ENCODE results near the gene CHST11. TPM values are rescaled to one million over a fixed set of nuclear protein-coding genes. Genes with fewer than 3 reads are reported as not detected.

CHST11 gene
- polyA plus RNA-seq, 1 donor (not counting 4 experiments of a cell fraction or from before 2014, with no cell fraction given), result 11.9 TPM

- no peak overlapping the region for H3K9ac ChIP-seq (ENCODE audit: control insufficient read depth, extremely low read depth, insufficient read depth, low read length)
- no peak for TF ChIP-seq EZH2 (IDR thresholded peaks at IDR 0.05; ENCODE audit: low read length)
- TF ChIP-seq, protein P1, sequence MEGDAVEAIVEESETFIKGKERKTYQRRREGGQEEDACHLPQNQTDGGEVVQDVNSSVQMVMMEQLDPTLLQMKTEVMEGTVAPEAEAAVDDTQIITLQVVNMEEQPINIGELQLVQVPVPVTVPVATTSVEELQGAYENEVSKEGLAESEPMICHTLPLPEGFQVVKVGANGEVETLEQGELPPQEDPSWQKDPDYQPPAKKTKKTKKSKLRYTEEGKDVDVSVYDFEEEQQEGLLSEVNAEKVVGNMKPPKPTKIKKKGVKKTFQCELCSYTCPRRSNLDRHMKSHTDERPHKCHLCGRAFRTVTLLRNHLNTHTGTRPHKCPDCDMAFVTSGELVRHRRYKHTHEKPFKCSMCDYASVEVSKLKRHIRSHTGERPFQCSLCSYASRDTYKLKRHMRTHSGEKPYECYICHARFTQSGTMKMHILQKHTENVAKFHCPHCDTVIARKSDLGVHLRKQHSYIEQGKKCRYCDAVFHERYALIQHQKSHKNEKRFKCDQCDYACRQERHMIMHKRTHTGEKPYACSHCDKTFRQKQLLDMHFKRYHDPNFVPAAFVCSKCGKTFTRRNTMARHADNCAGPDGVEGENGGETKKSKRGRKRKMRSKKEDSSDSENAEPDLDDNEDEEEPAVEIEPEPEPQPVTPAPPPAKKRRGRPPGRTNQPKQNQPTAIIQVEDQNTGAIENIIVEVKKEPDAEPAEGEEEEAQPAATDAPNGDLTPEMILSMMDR (optimal IDR thresholded peaks at IDR 0.05 in 1 of 3, IDR thresholded peaks at IDR 0.05 in 1 of 3, conservative IDR thresholded peaks at IDR 0.05 in 1 of 3; ENCODE audit: extremely low read depth in 1 of 3, insufficient read depth in 2 of 3, low read length in 3 of 3), result no peak
- H3K4me1 ChIP-seq (ENCODE audit: control insufficient read depth, extremely low read depth, insufficient read depth, low read length), result peaks cover 8% of the 10 kb centered on the region
- H3K27me3 ChIP-seq (ENCODE audit: control insufficient read depth, extremely low read depth, insufficient read depth, low read length), result no peaks in the 10 kb centered on the region
- dilution Hi-C loops (cut with MboI; ENCODE audit: extremely low pct_ligation_motif_present, low sequenced_read_pairs), result no loop called here
- no peaks in the 10 kb centered on the region for H3K9me3 ChIP-seq (ENCODE audit: control insufficient read depth, low read depth, low read length)
- H4K20me1 ChIP-seq (ENCODE audit: control insufficient read depth, extremely low read depth, insufficient read depth, low read length), result no peaks in the 10 kb centered on the region
- no peak overlapping the region for H3K27ac ChIP-seq (ENCODE audit: control insufficient read depth, insufficient read depth, low read length)
- H3K4me2 ChIP-seq (ENCODE audit: control insufficient read depth, extremely low read depth, insufficient read depth, low read depth, low read length), result no peak overlapping the region
- no peaks in the 10 kb centered on the region for H3K9me1 ChIP-seq (ENCODE audit: control insufficient read depth, extremely low read depth, insufficient read depth, low read length)
- H3K4me3 ChIP-seq (ENCODE audit: control insufficient read depth in 2 of 3, extremely low read depth in 1 of 3, insufficient read depth in 2 of 3, low read depth in 1 of 3, low read length in 3 of 3), result no peak overlapping the region
- H2AFZ ChIP-seq (ENCODE audit: control insufficient read depth, low read length), result no peak overlapping the region
- DNase-seq (ENCODE audit: low read depth, low spot score) (no peak), FAIRE-seq (no peak)
- no peaks in the 10 kb centered on the region for H3K79me2 ChIP-seq (ENCODE audit: control insufficient read depth, insufficient read depth, low read length)
- H3K36me3 ChIP-seq (ENCODE audit: control insufficient read depth in 2 of 2, extremely low read depth in 1 of 2, insufficient read depth in 2 of 2, low read length in 2 of 2), result no peaks in the 10 kb centered on the region
Observed at GRCh38 chr12:104799458-104799857, 342.7 kb downstream of the CHST11 start.

DNA sequence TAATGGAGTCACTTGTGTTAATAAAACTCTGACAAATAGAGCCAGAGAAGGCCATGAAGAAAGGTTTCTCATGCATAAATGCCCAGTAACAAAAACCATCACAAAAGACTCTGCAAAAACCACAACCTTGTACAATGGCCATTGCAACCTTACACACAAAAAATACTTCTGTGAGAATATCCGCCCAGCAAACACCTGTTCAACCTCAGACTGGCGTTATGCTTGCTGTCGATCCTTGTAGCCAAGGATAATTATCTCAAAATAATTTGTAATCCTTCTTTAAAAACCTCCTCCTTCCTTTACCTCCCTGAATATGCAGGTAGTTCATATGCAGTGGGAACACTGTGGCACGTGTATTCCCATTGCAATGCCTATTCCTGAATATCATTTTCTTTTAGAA lies 344.3 kb downstream of the CHST11 start:
- TF ChIP-seq, protein P1 (optimal IDR thresholded peaks at IDR 0.05 in 1 of 3, IDR thresholded peaks at IDR 0.05 in 1 of 3, conservative IDR thresholded peaks at IDR 0.05 in 1 of 3; ENCODE audit: extremely low read depth in 1 of 3, insufficient read depth in 2 of 3, low read length in 3 of 3), result no peak
- TF ChIP-seq EZH2 (IDR thresholded peaks at IDR 0.05; ENCODE audit: low read length), result no peak
- FAIRE-seq (no peak), DNase-seq (ENCODE audit: low read depth, low spot score) (no peak)
- Histone ChIP-seq H4K20me1 (ENCODE audit: control insufficient read depth, extremely low read depth, insufficient read depth, low read length) (no peaks in the 10 kb centered on the region), H3K4me3 (ENCODE audit: control insufficient read depth in 2 of 3, extremely low read depth in 1 of 3, insufficient read depth in 2 of 3, low read depth in 1 of 3, low read length in 3 of 3) (no peak overlapping the region), H3K4me2 (ENCODE audit: control insufficient read depth, extremely low read depth, insufficient read depth, low read depth, low read length) (no peak overlapping the region), H3K27ac (ENCODE audit: control insufficient read depth, insufficient read depth, low read length) (no peak overlapping the region), H2AFZ (ENCODE audit: control insufficient read depth, low read length) (no peak overlapping the region), H3K9ac (ENCODE audit: control insufficient read depth, extremely low read depth, insufficient read depth, low read length) (no peak overlapping the region), H3K9me1 (ENCODE audit: control insufficient read depth, extremely low read depth, insufficient read depth, low read length) (no peaks in the 10 kb centered on the region), H3K27me3 (ENCODE audit: control insufficient read depth, extremely low read depth, insufficient read depth, low read length) (no peaks in the 10 kb centered on the region), H3K4me1 (ENCODE audit: control insufficient read depth, extremely low read depth, insufficient read depth, low read length) (peaks cover 13% of the 10 kb centered on the region), H3K36me3 (ENCODE audit: control insufficient read depth in 2 of 2, extremely low read depth in 1 of 2, insufficient read depth in 2 of 2, low read length in 2 of 2) (no peaks in the 10 kb centered on the region), H3K79me2 (ENCODE audit: control insufficient read depth, insufficient read depth, low read length) (no peaks in the 10 kb centered on the region), H3K9me3 (ENCODE audit: control insufficient read depth, low read depth, low read length) (no peaks in the 10 kb centered on the region)
- dilution Hi-C loops (cut with MboI; ENCODE audit: extremely low pct_ligation_motif_present, low sequenced_read_pairs), result no loop called here
